Measurements from ENCODE around the gene CCDC192.

The CCDC192 gene

GRCh38 chr5:127981498-127981897 lies 278.3 kb downstream of the CCDC192 start:
- DNase-seq (ENCODE audit: low read depth in 2 of 2): no peak

- DNase-seq (ENCODE audit: low read depth in 2 of 2): no peak
Measured at GRCh38 chr5:127985811-127986325, 282.7 kb downstream of the CCDC192 start.

GRCh38 chr5:127987354-127988145 lies 284.4 kb downstream of the CCDC192 start:
- no peak for DNase-seq (ENCODE audit: low read depth in 2 of 2)

- no peak for DNase-seq (ENCODE audit: low read depth in 2 of 2)
Measured at GRCh38 chr5:127988146-127988760, 285.1 kb downstream of the CCDC192 start.

Measured in stimulated activated CD8-positive, alpha-beta memory T cell treated with anti-CD3 and anti-CD28 coated beads, Interleukin-2, amount 100 ng/mL, for 48 hours (primary cell).